HFFc6 (cell line): ENCODE measurements around the gene TIGD6. TPM values are rescaled to one million over a fixed set of nuclear protein-coding genes. Genes with fewer than 3 reads are reported as not detected.
A peak's percentile ranks its signal among the peaks of the same experiment; 100 is the strongest.

ENCODE experiments used
- DNase-seq: peaks from one replicate; pipeline ENCODE4 v3.0.0-alpha.2; 2018
- H3K27ac Mint-ChIP-seq: 2 replicates; pipeline ENCODE4 v1.8.0; 2020; ENCODE audit warnings: mild to moderate bottlenecking, mixed read lengths
- H3K27me3 Mint-ChIP-seq: 2 replicates; pipeline ENCODE4 v1.8.0; 2021; ENCODE audit warnings: mild to moderate bottlenecking, moderate library complexity, mixed read lengths; ENCODE audit not compliant: insufficient read depth
- H3K36me3 Mint-ChIP-seq: 2 replicates; pipeline ENCODE4 v1.8.0; 2021; ENCODE audit warnings: low read depth, mixed read lengths
- H3K4me1 Mint-ChIP-seq: 2 replicates; pipeline ENCODE4 v1.8.0; 2020; ENCODE audit warnings: low read depth, mixed read lengths
- H3K4me3 Mint-ChIP-seq: 2 replicates; pipeline ENCODE4 v1.8.0; 2020; ENCODE audit warnings: mild to moderate bottlenecking, moderate library complexity, mixed read lengths
- H3K9me3 Mint-ChIP-seq: 2 replicates; pipeline ENCODE4 v1.8.0; 2020; ENCODE audit warnings: mild to moderate bottlenecking, mixed read lengths
- CTCF ChIP-seq: fragments of 200-600 bp; sonication (generic); IDR thresholded peaks from 2 replicates; pipeline ENCODE4 v1.5.0; 2021; ENCODE audit warnings: antibody characterized with exemption, mild to moderate bottlenecking
- total RNA-seq, 6 experiments: library from RNA; stranded (reverse); fragmentation: NEBNext Ultra II Directional; extraction: Animal tissue kit (Norgen Biotek cat#: 25700); gene quantifications; 2 replicates in 1 of 6; 3 replicates in 5 of 6; pipeline ENCODE4 v1.2.3, GENCODE V29; 2021

Gene TIGD6
- total RNA-seq, 6 experiments from 2014 or later = 6.6 to 7.5 (median 7.2) TPM

GRCh38 chr5:149961957-149962409 is 38.5 kb downstream of the TIGD6 start:
- peak; percentile 82 for TF ChIP-seq CTCF
- Mint-ChIP-seq H3K27me3 (peaks cover 3% of the 10 kb centered on the region), H3K4me3 (peak overlapping the region; percentile 96), H3K9me3 (no peaks in the 10 kb centered on the region), H3K4me1 (peaks cover 47% of the 10 kb centered on the region), H3K36me3 (no peaks in the 10 kb centered on the region), H3K27ac (no peak overlapping the region)
- peak; percentile 57 for DNase-seq

- DNase-seq = no peak
- Mint-ChIP-seq H3K36me3 (no peaks in the 10 kb centered on the region), H3K27ac (peak overlapping the region; percentile 36), H3K27me3 (peaks cover 3% of the 10 kb centered on the region), H3K4me1 (peaks cover 52% of the 10 kb centered on the region), H3K9me3 (no peaks in the 10 kb centered on the region), H3K4me3 (peak overlapping the region; percentile 96)
- TF ChIP-seq CTCF = no peak; the same call in 1 of the 2 replicates
Observed at GRCh38 chr5:149961186-149961685, 39.2 kb downstream of the TIGD6 start.

GRCh38 chr5:149960272-149961185 is 39.9 kb downstream of the TIGD6 start, which contains the start of gene SLC26A2:
Gene SLC26A2, plus strand, starts transcription at chr5:149960758. Its CDS starts 16,895 bp downstream, at chr5:149977653.
- Mint-ChIP-seq H3K9me3 (no peaks in the 10 kb centered on the region), H3K4me1 (peaks cover 52% of the 10 kb centered on the region), H3K4me3 (peak within 1 kb of the TSS; percentile 96), H3K27ac (peak within 1 kb of the TSS; percentile 98), H3K36me3 (no peaks in the 10 kb centered on the region), H3K27me3 (peaks cover 3% of the 10 kb centered on the region)
- DNase-seq = peak; percentile 98
- TF ChIP-seq CTCF = peak; percentile 17

GRCh38 chr5:149959406-149960236 is 40.8 kb downstream of the TIGD6 start:
- Mint-ChIP-seq H3K4me1 (peaks cover 52% of the 10 kb centered on the region), H3K9me3 (no peaks in the 10 kb centered on the region), H3K27ac (peak overlapping the region; percentile 98), H3K4me3 (peak overlapping the region; percentile 96), H3K27me3 (peaks cover 6% of the 10 kb centered on the region), H3K36me3 (no peaks in the 10 kb centered on the region)
- TF ChIP-seq CTCF = peak; percentile 80
- peak; percentile 75 for DNase-seq

GRCh38 chr5:149957855-149958254 is 42.6 kb downstream of the TIGD6 start:
- DNase-seq = peak; percentile 67
- Mint-ChIP-seq H3K27ac (no peak overlapping the region), H3K4me1 (peaks cover 52% of the 10 kb centered on the region), H3K36me3 (no peaks in the 10 kb centered on the region), H3K27me3 (peaks cover 6% of the 10 kb centered on the region), H3K4me3 (no peak overlapping the region), H3K9me3 (no peaks in the 10 kb centered on the region)
- TF ChIP-seq CTCF = no peak
